Measurements from ENCODE around the gene GPR176.

Gene GPR176

GRCh38 chr15:39795486-39795885 lies 124.6 kb downstream of the GPR176 start:
- TF ChIP-seq CTCF (conservative IDR thresholded peaks at IDR 0.05; ENCODE audit: low read depth, low read length): no peak
- DNase-seq (ENCODE audit: low read depth): no peak
- no peak overlapping the region for H3K4me3 ChIP-seq (ENCODE audit: low read length)

- no peak for DNase-seq (ENCODE audit: low read depth)
- no peak overlapping the region for H3K4me3 ChIP-seq (ENCODE audit: low read length)
- TF ChIP-seq CTCF (conservative IDR thresholded peaks at IDR 0.05; ENCODE audit: low read depth, low read length): no peak
Measured at GRCh38 chr15:39794954-39795353, 125.1 kb downstream of the GPR176 start.

- no peak for TF ChIP-seq CTCF (conservative IDR thresholded peaks at IDR 0.05; ENCODE audit: low read depth, low read length)
- DNase-seq (ENCODE audit: low read depth): no peak
- no peak overlapping the region for H3K4me3 ChIP-seq (ENCODE audit: low read length)
Measured at GRCh38 chr15:39793923-39794322, 126.1 kb downstream of the GPR176 start.

DNA sequence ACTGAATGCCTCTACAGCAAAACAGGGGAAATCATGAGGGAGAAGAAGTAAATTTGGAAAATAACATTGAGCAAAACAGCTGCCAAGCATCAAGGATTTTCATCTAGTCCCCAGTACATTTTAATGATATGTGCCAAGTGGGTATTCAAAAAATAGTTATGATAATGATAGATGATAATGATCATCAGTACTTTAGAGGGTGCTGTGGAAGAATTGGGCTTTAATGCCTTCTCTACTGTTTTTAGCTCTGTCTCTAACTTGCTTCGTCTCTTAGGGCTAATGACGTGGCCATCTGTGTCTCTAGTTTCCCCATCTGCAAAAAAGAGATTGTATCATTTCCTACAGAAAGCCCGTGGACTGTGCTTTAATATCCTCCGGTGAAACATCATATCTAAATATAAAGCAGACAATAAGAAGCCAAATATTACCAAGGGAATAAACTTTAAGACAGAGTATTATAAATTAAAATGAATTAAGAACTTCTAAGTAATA lies 127.2 kb downstream of the GPR176 start:
- no peak overlapping the region for H3K4me3 ChIP-seq (ENCODE audit: low read length)
- DNase-seq (ENCODE audit: low read depth): no peak
- TF ChIP-seq CTCF (conservative IDR thresholded peaks at IDR 0.05; ENCODE audit: low read depth, low read length): no peak

GRCh38 chr15:39792025-39792843 lies 127.8 kb downstream of the GPR176 start:
- DNase-seq (ENCODE audit: low read depth): no peak
- TF ChIP-seq CTCF (conservative IDR thresholded peaks at IDR 0.05; ENCODE audit: low read depth, low read length): no peak
- no peak overlapping the region for H3K4me3 ChIP-seq (ENCODE audit: low read length)

DNA sequence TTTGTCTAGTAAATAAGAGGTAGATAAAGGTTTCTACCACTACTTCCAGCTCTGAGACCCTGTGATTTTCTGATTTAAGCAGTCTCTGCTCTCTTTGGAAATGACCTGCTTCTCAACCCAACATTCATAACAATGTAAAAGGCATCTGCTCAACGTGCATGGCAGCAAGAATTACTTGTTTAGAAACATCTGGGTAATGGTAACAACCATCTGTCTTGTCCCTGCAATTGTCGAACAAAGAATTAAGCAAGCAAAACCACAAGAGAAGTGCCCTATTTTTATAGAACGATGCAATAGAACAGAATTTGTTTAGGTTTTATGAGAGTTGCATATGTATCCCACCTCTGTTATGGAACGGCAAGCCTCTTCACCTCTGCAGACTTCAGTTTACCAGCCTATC lies 130.3 kb downstream of the GPR176 start:
- H3K4me3 ChIP-seq (ENCODE audit: low read length): no peak overlapping the region
- no peak for TF ChIP-seq CTCF (conservative IDR thresholded peaks at IDR 0.05; ENCODE audit: low read depth, low read length)
- no peak for DNase-seq (ENCODE audit: low read depth)
